HEK293 (cell line): ENCODE data around the gene EZH1.
A peak's percentile ranks its signal among the peaks of the same experiment; 100 is the strongest.

Source experiments
- CTCF ChIA-PET: fragments of 350-600 bp; formaldehyde crosslinking; extraction: SDS; loops from one replicate; lab custom pipeline; 2021; ENCODE audit warnings: antibody characterized with exemption; lab: Yijun Ruan, JAX
- POLR2A ChIA-PET: fragments of 300-600 bp; formaldehyde crosslinking; extraction: SDS; loops from one replicate; lab custom pipeline; 2020; ENCODE audit warnings: antibody characterized with exemption, inconsistent platforms; lab: Yijun Ruan, JAX
- H3K27ac ChIP-seq: fragments of 200-500 bp; sonication (Bioruptor generic); 2 replicates; pipeline ENCODE4 v1.5.1; 2014; ENCODE audit warnings: low read depth, low read length, control low read depth, inconsistent platforms; ENCODE audit errors: extremely low read depth
- H3K36me3 ChIP-seq, 2 experiments: fragments of 200-500 bp in 1 of 2; sonication (Bioruptor generic) in 1 of 2; 1 replicate in 1 of 2; 2 replicates in 1 of 2; pipeline ENCODE4 v1.5.1; 2014 to 2017; ENCODE audit warnings: inconsistent platforms in 2 of 2, low read length in 2 of 2; ENCODE audit not compliant: control insufficient read depth in 2 of 2, insufficient read depth in 1 of 2
- H3K4me1 ChIP-seq: fragments of 200-500 bp; sonication (Bioruptor generic); 2 replicates; pipeline ENCODE4 v1.5.1; 2014; ENCODE audit warnings: mild to moderate bottlenecking, low read length, inconsistent platforms; ENCODE audit not compliant: control insufficient read depth, insufficient read depth
- H3K4me3 ChIP-seq: 2 replicates; pipeline ENCODE4 v1.5.1; 2011; ENCODE audit warnings: low read depth, mild to moderate bottlenecking, control low read depth, low read length, moderate library complexity
- H3K9me3 ChIP-seq: fragments of 200-500 bp; sonication (Bioruptor generic); 2 replicates; pipeline ENCODE4 v1.5.1; 2014; ENCODE audit warnings: low read depth, low read length, inconsistent platforms; ENCODE audit not compliant: control insufficient read depth, insufficient read depth
- GFI1B ChIP-seq: fragments of 450-650 bp; formaldehyde crosslinking; IDR thresholded peaks from 2 replicates; pipeline ENCODE4 v1.5.1; 2016; ENCODE audit warnings: missing biosample characterization, missing genetic modification characterization
- GLIS1 ChIP-seq: fragments of 450-650 bp; formaldehyde crosslinking; IDR thresholded peaks from 2 replicates; pipeline ENCODE4 v1.5.1; 2016; ENCODE audit warnings: missing biosample characterization, missing genetic modification characterization
- HOXD13 ChIP-seq: sonication (generic); formaldehyde crosslinking; IDR thresholded peaks from 2 replicates; pipeline ENCODE4 v1.8.0; 2022; ENCODE audit warnings: missing genetic modification reagents, borderline replicate concordance
- IKZF3 ChIP-seq: fragments of 450-650 bp; IDR thresholded peaks from 2 replicates; pipeline ENCODE4 v1.5.0; 2018; ENCODE audit warnings: missing biosample characterization, mild to moderate bottlenecking, missing genetic modification characterization, moderate library complexity
- KLF9 ChIP-seq: fragments of 450-650 bp; formaldehyde crosslinking; IDR thresholded peaks from 2 replicates; pipeline ENCODE4 v1.5.1; 2016; ENCODE audit warnings: missing biosample characterization, missing genetic modification characterization, low read depth
- SETDB1 ChIP-seq: IDR thresholded peaks from one replicate; pipeline ENCODE4 v1.6.1; 2017; ENCODE audit warnings: mild to moderate bottlenecking, low read length, moderate library complexity, mixed read lengths; ENCODE audit not compliant: insufficient read length
- ZBTB11 ChIP-seq: fragments of 450-650 bp; formaldehyde crosslinking; conservative IDR thresholded peaks from 2 replicates; pipeline ENCODE4 v1.5.1; 2016; ENCODE audit warnings: low read depth, missing biosample characterization, missing genetic modification characterization
- ZBTB48 ChIP-seq: fragments of 450-650 bp; formaldehyde crosslinking; IDR thresholded peaks from 2 replicates; pipeline ENCODE4 v1.5.1; 2016; ENCODE audit warnings: missing biosample characterization, missing genetic modification characterization
- ZBTB8A ChIP-seq: fragments of 450-650 bp; formaldehyde crosslinking; IDR thresholded peaks from 2 replicates; pipeline ENCODE4 v1.5.1; 2016; ENCODE audit warnings: missing biosample characterization, missing genetic modification characterization
- ZFP69B ChIP-seq: fragments of 450-650 bp; formaldehyde crosslinking; IDR thresholded peaks from 2 replicates; pipeline ENCODE4 v1.5.1; 2016; ENCODE audit warnings: missing biosample characterization, missing genetic modification characterization
- ZIC2 ChIP-seq: fragments of 450-650 bp; formaldehyde crosslinking; IDR thresholded peaks from 2 replicates; pipeline ENCODE4 v1.5.1; 2016; ENCODE audit warnings: missing biosample characterization, missing genetic modification characterization
- ZNF146 ChIP-seq: fragments of 450-650 bp; formaldehyde crosslinking; IDR thresholded peaks from 2 replicates; pipeline ENCODE4 v1.5.1; 2016; ENCODE audit warnings: missing biosample characterization, missing genetic modification characterization
- ZNF239 ChIP-seq: fragments of 450-650 bp; formaldehyde crosslinking; IDR thresholded peaks from 2 replicates; pipeline ENCODE4 v1.5.1; 2016; ENCODE audit warnings: missing biosample characterization, missing genetic modification characterization
- ZNF248 ChIP-seq: fragments of 450-650 bp; formaldehyde crosslinking; IDR thresholded peaks from 2 replicates; pipeline ENCODE4 v1.5.1; 2017; ENCODE audit warnings: missing biosample characterization, missing genetic modification characterization
- ZNF37A ChIP-seq: fragments of 450-650 bp; IDR thresholded peaks from 2 replicates; pipeline ENCODE4 v1.5.1; 2018; ENCODE audit warnings: missing biosample characterization, missing genetic modification characterization
- ZNF391 ChIP-seq: fragments of 450-650 bp; formaldehyde crosslinking; IDR thresholded peaks from 2 replicates; pipeline ENCODE4 v1.5.1; 2016; ENCODE audit warnings: low read depth, missing biosample characterization, missing genetic modification characterization, borderline replicate concordance
- ZNF529 ChIP-seq: fragments of 450-650 bp; formaldehyde crosslinking; IDR thresholded peaks from 2 replicates; pipeline ENCODE4 v1.5.1; 2017; ENCODE audit warnings: missing genetic modification characterization, missing biosample characterization; ENCODE audit not compliant: insufficient replicate concordance
- ZNF544 ChIP-seq: fragments of 450-650 bp; formaldehyde crosslinking; IDR thresholded peaks from 2 replicates; pipeline ENCODE4 v1.5.0; 2017; ENCODE audit warnings: missing biosample characterization, missing genetic modification characterization
- ZNF580 ChIP-seq: fragments of 450-650 bp; formaldehyde crosslinking; IDR thresholded peaks from 2 replicates; pipeline ENCODE4 v1.5.1; 2016; ENCODE audit warnings: missing biosample characterization, missing genetic modification characterization
- ZNF621 ChIP-seq: fragments of 450-650 bp; formaldehyde crosslinking; IDR thresholded peaks from 2 replicates; pipeline ENCODE4 v1.5.1; 2017; ENCODE audit warnings: missing biosample characterization, missing genetic modification characterization
- ZNF776 ChIP-seq: fragments of 450-650 bp; formaldehyde crosslinking; IDR thresholded peaks from 2 replicates; pipeline ENCODE4 v1.5.0; 2017; ENCODE audit warnings: missing biosample characterization, missing genetic modification characterization, borderline replicate concordance
- ZNF785 ChIP-seq: fragments of 450-650 bp; formaldehyde crosslinking; IDR thresholded peaks from 2 replicates; pipeline ENCODE4 v1.5.1; 2016; ENCODE audit warnings: missing biosample characterization, missing genetic modification characterization
- TF ChIP-seq, protein P1 (sequence below): fragments of 450-650 bp; formaldehyde crosslinking; IDR thresholded peaks from 2 replicates; pipeline ENCODE4 v1.5.1; 2016; ENCODE audit warnings: missing biosample characterization, missing genetic modification characterization
- TF ChIP-seq, protein P2 (sequence below): fragments of 450-650 bp; formaldehyde crosslinking; IDR thresholded peaks from 2 replicates; pipeline ENCODE4 v1.5.1; 2016; ENCODE audit warnings: missing biosample characterization, missing genetic modification characterization

The EZH1 gene

DNA sequence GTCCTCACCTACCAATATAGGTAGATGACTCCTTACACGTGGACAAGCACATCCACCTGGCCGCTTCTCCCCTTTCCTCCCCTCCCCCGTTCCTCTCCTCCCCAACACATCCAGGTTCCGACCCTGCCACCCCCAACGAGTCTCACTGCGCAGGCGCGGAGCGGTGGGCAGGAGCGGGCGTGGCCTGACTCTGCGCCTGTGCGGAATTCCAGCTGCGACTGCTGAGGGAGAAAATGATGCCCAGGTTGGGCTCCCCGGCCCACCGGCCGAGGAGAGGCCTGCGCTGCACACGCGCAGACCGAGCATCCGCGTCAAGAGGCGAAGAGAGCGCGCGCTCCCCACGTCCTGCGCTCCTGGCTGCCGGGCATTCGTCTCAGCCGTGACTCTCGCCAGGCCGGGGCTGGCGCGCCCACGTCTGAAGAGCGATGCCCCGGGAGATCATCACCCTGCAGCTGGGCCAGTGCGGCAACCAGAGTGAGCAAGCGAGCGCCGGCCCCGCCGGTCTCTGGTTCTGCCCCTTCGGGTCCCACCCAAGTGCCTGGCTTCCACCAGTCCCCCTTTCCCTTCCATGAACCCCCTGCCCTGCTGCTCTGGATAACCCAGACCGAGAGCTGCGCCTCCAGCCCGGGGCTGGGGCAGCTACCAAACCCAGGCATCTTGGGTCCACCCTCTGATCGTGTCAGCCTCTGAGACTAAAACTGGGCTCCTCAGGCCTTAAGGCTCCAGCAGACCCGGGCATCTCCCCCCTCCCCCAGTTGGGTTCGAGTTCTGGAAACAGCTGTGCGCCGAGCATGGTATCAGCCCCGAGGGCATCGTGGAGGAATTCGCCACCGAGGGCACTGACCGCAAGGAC, 85.5 kb downstream of the EZH1 start, which contains the start of gene TUBG2 (continued):
- peak; percentile 7; the same call in 1 of the 2 replicates for TF ChIP-seq ZBTB11
- peak; percentile 13; the same call in 1 of the 2 replicates for TF ChIP-seq ZBTB48 (tag by site-specific recombination)
- TF ChIP-seq ZFP69B (tag by site-specific recombination), result peak; percentile 52
- TF ChIP-seq GLIS1 (tag by site-specific recombination), result 0 out of 2 replicates have a peak, but pooled peaks have one; percentile 33
- peak; percentile 70; the same call in 1 of the 2 replicates for TF ChIP-seq KLF9 (tag by site-specific recombination)
- TF ChIP-seq ZNF529, result no peak

GRCh38 chr17:42657824-42658588, 86.8 kb downstream of the EZH1 start:
- H3K36me3 ChIP-seq, result peaks cover 10 to 22% of the 10 kb centered on the region in 2 experiments
- peaks cover 16% of the 10 kb centered on the region for H3K4me1 ChIP-seq
- CTCF ChIA-PET, result interaction anchor here (0.7 to 1.6 kb wide), 4 partner anchors 9 to 80 kb away, joined by 3 to 7 read pairs (median 4); partner anchors contain the start of gene PSMC3IP
- no peak overlapping the region for H3K4me3 ChIP-seq
- no peaks in the 10 kb centered on the region for H3K9me3 ChIP-seq
- H3K27ac ChIP-seq, result no peak overlapping the region
- POLR2A ChIA-PET, result interaction anchor here (1.8 kb wide), 2 partner anchors 19 to 48 kb away, joined by 15 to 17 read pairs; partner anchors contain the start of genes PLEKHH3, RETREG3 and TUBG1
- TF ChIP-seq ZBTB8A (tag by site-specific recombination) (no peak), SETDB1 (peak; percentile 40), ZNF146 (tag by site-specific recombination) (peak; percentile 92), ZNF580 (peak; percentile 61; the same call in 1 of the 2 replicates), ZNF776 (tag by site-specific recombination) (no peak)

GRCh38 chr17:42655528-42655927, 89.3 kb downstream of the EZH1 start:
- H3K27ac ChIP-seq, result no peak overlapping the region
- POLR2A ChIA-PET, result interaction anchor here (0.7 kb wide), 1 partner anchor 71 kb away, joined by 4 read pairs; no protein-coding TSS in a partner anchor
- no peak for TF ChIP-seq ZNF621
- TF ChIP-seq ZIC2, result no peak
- no peak for TF ChIP-seq ZNF785 (tag by site-specific recombination)
- TF ChIP-seq, protein P1, sequence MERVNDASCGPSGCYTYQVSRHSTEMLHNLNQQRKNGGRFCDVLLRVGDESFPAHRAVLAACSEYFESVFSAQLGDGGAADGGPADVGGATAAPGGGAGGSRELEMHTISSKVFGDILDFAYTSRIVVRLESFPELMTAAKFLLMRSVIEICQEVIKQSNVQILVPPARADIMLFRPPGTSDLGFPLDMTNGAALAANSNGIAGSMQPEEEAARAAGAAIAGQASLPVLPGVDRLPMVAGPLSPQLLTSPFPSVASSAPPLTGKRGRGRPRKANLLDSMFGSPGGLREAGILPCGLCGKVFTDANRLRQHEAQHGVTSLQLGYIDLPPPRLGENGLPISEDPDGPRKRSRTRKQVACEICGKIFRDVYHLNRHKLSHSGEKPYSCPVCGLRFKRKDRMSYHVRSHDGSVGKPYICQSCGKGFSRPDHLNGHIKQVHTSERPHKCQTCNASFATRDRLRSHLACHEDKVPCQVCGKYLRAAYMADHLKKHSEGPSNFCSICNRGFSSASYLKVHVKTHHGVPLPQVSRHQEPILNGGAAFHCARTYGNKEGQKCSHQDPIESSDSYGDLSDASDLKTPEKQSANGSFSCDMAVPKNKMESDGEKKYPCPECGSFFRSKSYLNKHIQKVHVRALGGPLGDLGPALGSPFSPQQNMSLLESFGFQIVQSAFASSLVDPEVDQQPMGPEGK (tag by site-specific recombination), result no peak
- TF ChIP-seq HOXD13 (CRISPR knock-in tag), result no peak
- TF ChIP-seq GFI1B (tag by site-specific recombination), result no peak
- no peak for TF ChIP-seq ZNF37A (tag by site-specific recombination)
- TF ChIP-seq ZNF391 (tag by site-specific recombination), result no peak
- TF ChIP-seq, protein P2, sequence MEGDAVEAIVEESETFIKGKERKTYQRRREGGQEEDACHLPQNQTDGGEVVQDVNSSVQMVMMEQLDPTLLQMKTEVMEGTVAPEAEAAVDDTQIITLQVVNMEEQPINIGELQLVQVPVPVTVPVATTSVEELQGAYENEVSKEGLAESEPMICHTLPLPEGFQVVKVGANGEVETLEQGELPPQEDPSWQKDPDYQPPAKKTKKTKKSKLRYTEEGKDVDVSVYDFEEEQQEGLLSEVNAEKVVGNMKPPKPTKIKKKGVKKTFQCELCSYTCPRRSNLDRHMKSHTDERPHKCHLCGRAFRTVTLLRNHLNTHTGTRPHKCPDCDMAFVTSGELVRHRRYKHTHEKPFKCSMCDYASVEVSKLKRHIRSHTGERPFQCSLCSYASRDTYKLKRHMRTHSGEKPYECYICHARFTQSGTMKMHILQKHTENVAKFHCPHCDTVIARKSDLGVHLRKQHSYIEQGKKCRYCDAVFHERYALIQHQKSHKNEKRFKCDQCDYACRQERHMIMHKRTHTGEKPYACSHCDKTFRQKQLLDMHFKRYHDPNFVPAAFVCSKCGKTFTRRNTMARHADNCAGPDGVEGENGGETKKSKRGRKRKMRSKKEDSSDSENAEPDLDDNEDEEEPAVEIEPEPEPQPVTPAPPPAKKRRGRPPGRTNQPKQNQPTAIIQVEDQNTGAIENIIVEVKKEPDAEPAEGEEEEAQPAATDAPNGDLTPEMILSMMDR (tag by site-specific recombination), result no peak
- TF ChIP-seq ZNF544 (tag by site-specific recombination), result no peak
- TF ChIP-seq ZNF248, result no peak
- TF ChIP-seq ZNF239, result no peak
- TF ChIP-seq IKZF3 (tag by site-specific recombination), result no peak
- peaks cover 10% of the 10 kb centered on the region for H3K4me1 ChIP-seq
- H3K9me3 ChIP-seq, result no peaks in the 10 kb centered on the region
- H3K36me3 ChIP-seq, result no peaks in the 10 kb centered on the region
- CTCF ChIA-PET, result interaction anchor here (0.6 kb wide), 2 partner anchors 282 to 290 kb away, joined by 4 to 5 read pairs; no protein-coding TSS in a partner anchor
- no peak overlapping the region for H3K4me3 ChIP-seq
